Vagina (tissue), 2 donors: Measurements from ENCODE around the gene TGFBRAP1.

ENCODE experiments used
- CTCF ChIP-seq, 3 experiments: fragments of 450-650 bp in 2 of 3; fragments of 200-600 bp in 1 of 3; sonication (generic) in 1 of 3; IDR thresholded peaks; one replicate each; pipeline ENCODE4 v1.5.1; 2017 to 2019; ENCODE audit warnings: antibody characterized with exemption in 3 of 3, mild to moderate bottlenecking in 2 of 3, moderate library complexity in 2 of 3
- POLR2A ChIP-seq, 2 donors: fragments of 450-650 bp; IDR thresholded peaks; one replicate each; pipeline ENCODE4 v1.6.1; 2017; ENCODE audit warnings: antibody characterized with exemption in 2 of 2, mild to moderate bottlenecking in 2 of 2, moderate library complexity in 2 of 2

GRCh38 chr2:105291981-105292380 lies 37.6 kb downstream of the TGFBRAP1 start:
- TF ChIP-seq CTCF (IDR thresholded peaks at IDR 0.05) (no peak), POLR2A (IDR thresholded peaks at IDR 0.05) (no peak)
